Choroid plexus epithelial cell (primary cell): ENCODE measurements around the gene PATZ1.
"Not testable (repeated sequence)": the region's sequence is repeated elsewhere in the genome, so short reads cannot be mapped to it uniquely, and the experiment has no call there.

Source experiments
- DNase-seq: peaks from one replicate; pipeline ENCODE4 v3.0.0-alpha.2; 2010; ENCODE audit warnings: low read depth
- H3K4me3 ChIP-seq: 2 replicates; pipeline ENCODE4 v1.5.1; 2011; ENCODE audit warnings: low read depth, mild to moderate bottlenecking, control low read depth, low read length, moderate library complexity
- CTCF ChIP-seq: conservative IDR thresholded peaks from 2 replicates; pipeline ENCODE4 v1.5.1; 2011; ENCODE audit warnings: low read depth, mild to moderate bottlenecking, control low read depth, inconsistent platforms, low read length, moderate library complexity

PATZ1 gene

GRCh38 chr22:31327806-31328543, 18.2 kb downstream of the PATZ1 start:
- DNase-seq = peak; percentile 33
- H3K4me3 ChIP-seq = no peak overlapping the region
- TF ChIP-seq CTCF = no peak

DNA sequence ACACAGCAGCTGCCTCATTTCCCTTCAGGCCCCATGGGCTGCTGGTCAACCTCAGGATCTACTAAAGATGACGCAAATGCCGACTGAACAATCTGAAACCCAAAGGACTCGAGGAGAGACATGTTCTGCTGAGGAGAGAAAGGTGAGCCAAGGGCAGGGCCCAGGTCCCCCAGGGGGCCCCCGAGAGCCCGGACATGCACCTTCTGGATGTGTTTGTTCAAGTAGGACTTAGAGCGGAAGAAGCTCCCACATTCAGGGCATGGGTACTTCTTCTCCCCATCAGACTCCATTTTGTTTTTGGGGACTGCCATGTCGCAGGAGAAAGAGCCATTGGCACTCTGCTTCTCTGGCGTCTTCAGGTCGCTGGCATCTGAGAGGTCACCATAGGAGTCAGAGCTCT, 19.3 kb downstream of the PATZ1 start:
- no peak overlapping the region for H3K4me3 ChIP-seq
- no peak for TF ChIP-seq CTCF
- DNase-seq = no peak

DNA sequence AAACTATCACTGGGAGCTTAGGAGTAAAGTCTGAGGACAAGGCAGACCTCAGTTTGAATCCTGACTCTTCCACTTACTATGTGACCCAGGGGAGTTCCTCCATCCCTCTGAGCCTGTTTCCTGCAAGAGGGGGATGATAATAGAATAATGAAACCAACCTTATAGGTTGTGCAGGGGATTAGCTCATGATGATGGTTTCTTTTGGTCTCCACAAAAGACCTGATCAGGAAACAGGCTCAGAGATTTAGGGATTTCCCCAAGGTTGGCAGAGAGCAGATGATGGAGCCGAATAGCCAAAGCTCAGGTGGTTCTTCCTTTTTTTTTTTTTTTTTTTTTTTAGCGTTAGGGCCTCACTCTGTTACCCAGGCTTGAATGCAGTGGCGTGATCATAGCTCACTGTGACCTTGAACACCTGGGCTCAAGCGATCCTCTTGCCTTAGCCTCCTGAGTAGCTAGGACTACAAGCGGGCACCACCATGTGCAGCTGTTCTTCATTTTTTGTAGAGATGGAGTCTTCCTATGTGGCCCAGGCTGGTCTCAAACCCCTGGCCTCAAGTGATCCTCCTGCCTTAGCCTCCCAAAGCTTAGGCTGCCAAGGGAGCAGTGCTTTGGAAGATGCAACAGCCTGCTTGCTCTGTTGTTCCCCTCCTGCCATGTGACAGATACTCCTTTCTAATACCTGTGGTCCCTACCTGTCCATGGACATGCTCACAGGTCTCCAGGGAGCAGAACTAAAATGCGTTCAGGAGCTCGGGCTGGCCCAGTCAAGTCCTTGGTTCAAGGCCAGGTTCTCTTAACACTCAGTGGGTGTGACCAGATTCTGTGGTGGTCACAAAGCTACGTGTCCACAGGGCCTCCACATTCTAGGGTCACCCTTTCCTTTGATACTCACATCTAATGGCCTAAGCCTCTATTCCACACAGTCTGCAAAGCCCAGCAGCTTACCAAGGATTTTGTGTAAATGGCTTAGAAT, 22.3 kb downstream of the PATZ1 start:
- no peak for TF ChIP-seq CTCF
- no peak for DNase-seq
- no peak overlapping the region for H3K4me3 ChIP-seq

DNA sequence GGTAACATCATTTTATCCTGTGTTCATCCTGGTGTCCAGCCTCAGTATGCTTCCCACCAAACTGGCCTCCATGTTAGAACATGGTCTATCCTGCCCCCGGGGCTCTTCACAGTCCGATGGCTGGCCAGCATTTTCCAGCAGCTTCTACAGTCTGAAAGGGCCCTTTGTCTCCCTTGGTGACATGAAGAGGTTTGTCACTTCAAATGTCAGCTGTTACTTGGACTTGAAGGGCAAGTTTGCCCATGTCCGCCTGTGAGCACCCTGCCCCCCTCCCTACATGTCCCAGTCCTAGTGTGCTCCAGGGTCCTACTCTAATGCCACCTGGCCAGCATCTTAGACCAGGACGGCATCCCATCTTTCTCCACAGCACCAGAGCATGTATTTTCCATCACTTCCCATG, 24.7 kb downstream of the PATZ1 start:
- no peak for TF ChIP-seq CTCF
- DNase-seq = no peak

DNA sequence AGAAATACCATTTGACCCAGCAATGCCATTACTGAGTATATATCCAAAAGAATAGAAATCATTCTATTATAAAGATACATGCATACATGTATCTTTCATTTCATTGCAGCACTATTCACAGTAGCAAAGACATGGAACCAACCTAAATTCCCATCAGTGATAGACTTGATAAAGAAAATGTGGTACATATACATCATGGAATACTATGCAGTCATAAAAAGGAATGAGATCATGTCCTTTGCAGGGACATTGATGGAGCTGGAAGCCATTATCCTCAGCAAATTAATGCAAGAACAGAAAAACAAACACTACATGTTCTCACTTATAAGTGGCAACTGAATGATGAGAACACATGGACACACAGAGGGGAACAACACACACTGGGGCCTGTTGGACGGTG, 31.9 kb downstream of the PATZ1 start:
- H3K4me3 ChIP-seq, DNase-seq: not testable (repeated sequence)

More for the DNA sequence above, 24.7 kb downstream of the PATZ1 start:
- no peak overlapping the region for H3K4me3 ChIP-seq

GRCh38 chr22:31313366-31314147, 32.6 kb downstream of the PATZ1 start:
- H3K4me3 ChIP-seq = no peak overlapping the region
- peak; percentile 92 for TF ChIP-seq CTCF
- DNase-seq = peak; percentile 74

DNA sequence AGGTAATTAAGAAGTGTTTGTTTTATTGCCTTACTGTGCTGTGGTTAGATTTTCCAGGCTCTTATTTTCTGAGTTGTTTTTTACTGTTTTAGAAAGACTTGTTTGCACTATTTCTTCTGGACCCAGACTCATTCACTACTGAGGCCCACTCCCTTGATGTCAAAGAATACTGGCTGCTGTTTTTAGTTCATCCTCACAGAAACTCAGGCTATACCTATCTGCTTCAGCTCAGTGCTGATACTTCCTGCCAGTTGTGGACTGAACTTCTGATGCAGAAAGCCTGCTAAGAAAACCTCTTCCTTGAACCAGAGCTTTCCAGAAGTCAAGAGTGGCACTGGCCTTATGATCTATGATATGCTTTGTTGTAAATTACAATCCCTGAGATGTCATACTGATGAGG, 38.0 kb downstream of the PATZ1 start:
- H3K4me3 ChIP-seq = no peak overlapping the region
- DNase-seq = no peak
- no peak for TF ChIP-seq CTCF
